PC-3 (cell line): ENCODE measurements around the gene BCAS3. TPM values are rescaled to one million over a fixed set of nuclear protein-coding genes. Genes with fewer than 3 reads are reported as not detected.
A peak's percentile ranks its signal among the peaks of the same experiment; 100 is the strongest.

Source experiments
- ATAC-seq: fragments of 200-7000 bp; cut with Tn5 transposase; 2 replicates; pipeline ENCODE4 v1.9.1; 2020; ENCODE audit warnings: mild to moderate bottlenecking, moderate library complexity
- BruUV-seq: library from RNA; stranded (reverse); fragments of 400-500 nt; replicated peaks from 2 replicates; lab custom pipeline; 2021; lab: Mats Ljungman, UMichigan
- CTCF ChIA-PET: fragments of 300-600 bp; sonication (Branson Sonifier 250); formaldehyde crosslinking; loops from one replicate; lab custom pipeline; 2022; ENCODE audit warnings: antibody characterized with exemption; lab: Charles Lee
- POLR2A ChIA-PET: fragments of 300-600 bp; sonication (Branson Sonifier 250); formaldehyde crosslinking; loops from one replicate; lab custom pipeline; 2022; ENCODE audit warnings: antibody characterized with exemption; ENCODE audit not compliant: unreplicated experiment; lab: Charles Lee
- DNase-seq: peaks from one replicate; pipeline ENCODE4 v3.0.0-alpha.2; 2015
- H2AFZ ChIP-seq: fragments of 300-600 bp; sonication (generic); 2 replicates; pipeline ENCODE4 v1.6.0; 2016; ENCODE audit warnings: antibody characterized with exemption, low read length
- H3F3A ChIP-seq: fragments of 300-600 bp; sonication (generic); one replicate; pipeline ENCODE4 v1.6.0; 2017; ENCODE audit warnings: antibody characterized with exemption, low read length, control low read depth, mild to moderate bottlenecking; ENCODE audit not compliant: unreplicated experiment
- H3K27ac ChIP-seq: fragments of 300-600 bp; sonication (generic); 2 replicates; pipeline ENCODE4 v1.5.1; 2016; ENCODE audit warnings: mild to moderate bottlenecking, low read length
- H3K27me3 ChIP-seq: fragments of 300-600 bp; sonication (generic); 2 replicates; pipeline ENCODE4 v1.6.1; 2016; ENCODE audit warnings: low read length, mixed read lengths
- H3K36me3 ChIP-seq: fragments of 300-600 bp; sonication (generic); 2 replicates; pipeline ENCODE4 v1.6.1; 2016; ENCODE audit warnings: low read depth, mixed run types, low read length, mixed read lengths
- H3K4me1 ChIP-seq: fragments of 300-600 bp; sonication (generic); 2 replicates; pipeline ENCODE4 v1.5.1; 2016; ENCODE audit warnings: low read length; ENCODE audit not compliant: insufficient read depth
- H3K4me2 ChIP-seq: fragments of 300-600 bp; sonication (generic); 2 replicates; pipeline ENCODE4 v1.6.0; 2016; ENCODE audit warnings: low read length
- H3K4me3 ChIP-seq: fragments of 300-600 bp; sonication (generic); 2 replicates; pipeline ENCODE4 v1.5.1; 2016; ENCODE audit warnings: mild to moderate bottlenecking, low read length, mixed read lengths
- H3K79me2 ChIP-seq: fragments of 300-600 bp; sonication (generic); 2 replicates; pipeline ENCODE4 v1.6.1; 2017; ENCODE audit warnings: low read length, mixed read lengths
- H3K9ac ChIP-seq: fragments of 300-600 bp; sonication (generic); 2 replicates; pipeline ENCODE4 v1.6.0; 2016; ENCODE audit warnings: mild to moderate bottlenecking, low read length
- H3K9me2 ChIP-seq: fragments of 300-600 bp; sonication (generic); replicated peaks from 2 replicates; pipeline ENCODE4 v1.6.1; 2016; ENCODE audit warnings: mixed run types, low read length, mixed read lengths
- H3K9me3 ChIP-seq: fragments of 300-600 bp; sonication (generic); 2 replicates; pipeline ENCODE4 v1.6.1; 2016; ENCODE audit warnings: low read length, mixed read lengths
- H4K20me1 ChIP-seq: fragments of 300-600 bp; sonication (generic); 2 replicates; pipeline ENCODE4 v1.6.1; 2016; ENCODE audit warnings: low read length, mixed read lengths
- CTCF ChIP-seq: fragments of 300-600 bp; sonication (generic); conservative IDR thresholded peaks from 2 replicates; pipeline ENCODE4 v1.5.1; 2017; ENCODE audit warnings: antibody characterized with exemption, low read depth, mild to moderate bottlenecking, low read length
- EZH2 ChIP-seq: fragments of 300-600 bp; sonication (generic); IDR thresholded peaks from one replicate; pipeline ENCODE4 v1.6.1; 2017; ENCODE audit warnings: antibody characterized with exemption, mild to moderate bottlenecking, low read length; ENCODE audit not compliant: unreplicated experiment
- EZH2phosphoT487 ChIP-seq: fragments of 300-600 bp; sonication (generic); IDR thresholded peaks from 2 replicates; pipeline ENCODE4 v1.6.1; 2018; ENCODE audit warnings: mild to moderate bottlenecking, antibody characterized with exemption, low read length, borderline replicate concordance
- intact Hi-C: fragments of 100-400 bp; cut with micrococcal nuclease; formaldehyde crosslinking; loops from 2 replicates; pipeline ENCODE4 v1.9.0; 2023
- total RNA-seq: library from RNA; depleted of rRNA; stranded (reverse); fragments of >200 nt; gene quantifications from 2 replicates; pipeline ENCODE4 v1.2.3, GENCODE V29; 2014

The BCAS3 gene
- total RNA-seq, 1 experiment from 2014 or later: 25.9 TPM

- H3K9ac ChIP-seq: no peak overlapping the region
- H3K9me2 ChIP-seq: no peaks in the 10 kb centered on the region
- H3K9me3 ChIP-seq: no peaks in the 10 kb centered on the region
- no peak overlapping the region for H3K27ac ChIP-seq
- H3K4me1 ChIP-seq: peaks cover 19% of the 10 kb centered on the region
- no peak for ATAC-seq
- no peak overlapping the region for H3K4me2 ChIP-seq
- no peaks in the 10 kb centered on the region for H4K20me1 ChIP-seq
- no peaks in the 10 kb centered on the region for H3K27me3 ChIP-seq
- CTCF ChIA-PET: no interaction called here
- no peaks in the 10 kb centered on the region for H3F3A ChIP-seq
- TF ChIP-seq CTCF (no peak), EZH2phosphoT487 (no peak), EZH2 (no peak)
- POLR2A ChIA-PET: interaction anchor here (0.6 kb wide), 1 partner anchor 161 kb away, joined by 3 read pairs; no protein-coding TSS in a partner anchor
- H2AFZ ChIP-seq: no peak overlapping the region
- intact Hi-C loops: no loop called here
- H3K36me3 ChIP-seq: no peaks in the 10 kb centered on the region
- BruUV-seq: no TSS peak
- no peak overlapping the region for H3K4me3 ChIP-seq
- H3K79me2 ChIP-seq: no peaks in the 10 kb centered on the region
- no peak for DNase-seq
These were observed 63.4 kb downstream of the BCAS3 start for GRCh38 chr17:60741031-60741430.

- no peaks in the 10 kb centered on the region for H3K9me2 ChIP-seq
- peak overlapping the region; percentile 37 for H3K4me3 ChIP-seq
- DNase-seq (no peak), ATAC-seq (no peak)
- H3K9ac ChIP-seq: peak overlapping the region; percentile 34; the same call in 1 of the 2 replicates
- no TSS peak for BruUV-seq
- no peaks in the 10 kb centered on the region for H4K20me1 ChIP-seq
- H2AFZ ChIP-seq: peak overlapping the region; percentile 72
- ChIA-PET POLR2A (interaction anchor here (0.6 kb wide), 1 partner anchor 1715 kb away, joined by 3 read pairs; no protein-coding TSS in a partner anchor), CTCF (interaction anchor here (0.7 to 1.5 kb wide), 2 partner anchors 23 to 228 kb away, joined by 3 to 10 read pairs; no protein-coding TSS in a partner anchor)
- H3K27me3 ChIP-seq: no peaks in the 10 kb centered on the region
- no peaks in the 10 kb centered on the region for H3K36me3 ChIP-seq
- no peaks in the 10 kb centered on the region for H3K9me3 ChIP-seq
- intact Hi-C loops: no loop called here
- H3K27ac ChIP-seq: peak overlapping the region; percentile 66
- TF ChIP-seq EZH2: no peak
- TF ChIP-seq CTCF: no peak
- no peak for TF ChIP-seq EZH2phosphoT487
- peaks cover 19% of the 10 kb centered on the region for H3K4me1 ChIP-seq
- H3K79me2 ChIP-seq: no peaks in the 10 kb centered on the region
- peak overlapping the region; percentile 78 for H3K4me2 ChIP-seq
- H3F3A ChIP-seq: no peaks in the 10 kb centered on the region
These were observed 65.6 kb downstream of the BCAS3 start for GRCh38 chr17:60743282-60743681.

GRCh38 chr17:60743799-60744198 is 66.1 kb downstream of the BCAS3 start:
- POLR2A ChIA-PET: interaction anchor here (0.6 to 1.2 kb wide), 2 partner anchors 74 to 1715 kb away, joined by 3 read pairs; no protein-coding TSS in a partner anchor
- Histone ChIP-seq H2AFZ (peak overlapping the region; percentile 72), H3K9ac (peak overlapping the region; percentile 34)

More at GRCh38 chr17:60743799-60744198, 66.1 kb downstream of the BCAS3 start:
- H3K4me2 ChIP-seq: peak overlapping the region; percentile 78
- H3K9me2 ChIP-seq: no peaks in the 10 kb centered on the region
- intact Hi-C loops: no loop called here
- no peaks in the 10 kb centered on the region for H4K20me1 ChIP-seq
- no peaks in the 10 kb centered on the region for H3K36me3 ChIP-seq
- no peaks in the 10 kb centered on the region for H3K79me2 ChIP-seq
- H3F3A ChIP-seq: no peaks in the 10 kb centered on the region
- no peak for TF ChIP-seq EZH2
- no peak for TF ChIP-seq EZH2phosphoT487
- no peak for TF ChIP-seq CTCF
- peak overlapping the region; percentile 37 for H3K4me3 ChIP-seq
- BruUV-seq: no TSS peak
- peak overlapping the region; percentile 66 for H3K27ac ChIP-seq
- peaks cover 19% of the 10 kb centered on the region for H3K4me1 ChIP-seq
- peak; percentile 81 for ATAC-seq
- CTCF ChIA-PET: interaction anchor here (0.7 to 1.5 kb wide), 2 partner anchors 23 to 228 kb away, joined by 3 to 10 read pairs; no protein-coding TSS in a partner anchor
- no peaks in the 10 kb centered on the region for H3K27me3 ChIP-seq
- H3K9me3 ChIP-seq: no peaks in the 10 kb centered on the region
- peak; percentile 86 for DNase-seq
